ENCODE measurements around the gene TRAK1.

GRCh38 chr3:42236611-42237010, 145.5 kb downstream of the TRAK1 start:
- no peak for TF ChIP-seq CTCF (conservative IDR thresholded peaks at IDR 0.05; ENCODE audit: low read length)
- TF ChIP-seq EZH2phosphoT487 (IDR thresholded peaks at IDR 0.05; ENCODE audit: borderline replicate concordance): no peak
